Naive B cell (primary cell): ENCODE results near the gene DIS3L2. TPM values are rescaled to one million over a fixed set of nuclear protein-coding genes. Genes with fewer than 3 reads are reported as not detected.

Experiments
- ATAC-seq, 2 donors: fragments of 150-1000 bp; cut with Tn5 transposase; 2 replicates each; pipeline ENCODE4 v1.10.0; 2021; ENCODE audit warnings: low read depth in 2 of 2, mild to moderate bottlenecking in 2 of 2, moderate library complexity in 2 of 2
- DNase-seq: peaks from one replicate; pipeline ENCODE4 v3.0.0; 2022
- H3K27ac Mint-ChIP-seq, 6 donors: one replicate each; pipeline ENCODE4 v1.8.0; 2020 to 2022; ENCODE audit warnings: mild to moderate bottlenecking in 6 of 6, mixed read lengths in 6 of 6, moderate library complexity in 5 of 6, inconsistent platforms in 2 of 6
- H3K27me3 Mint-ChIP-seq, 3 donors: one replicate each; pipeline ENCODE4 v1.8.0; 2021 to 2022; ENCODE audit warnings: mixed read lengths in 3 of 3, mild to moderate bottlenecking in 1 of 3
- H3K36me3 Mint-ChIP-seq, 2 donors: one replicate each; pipeline ENCODE4 v1.8.0; 2020 to 2022; ENCODE audit warnings: mixed read lengths in 2 of 2, inconsistent platforms in 1 of 2, mild to moderate bottlenecking in 1 of 2
- H3K4me1 Mint-ChIP-seq, 3 donors: one replicate each; pipeline ENCODE4 v1.8.0; 2020 to 2022; ENCODE audit warnings: mixed read lengths in 3 of 3, inconsistent platforms in 1 of 3, mild to moderate bottlenecking in 1 of 3, moderate library complexity in 1 of 3
- H3K4me3 Mint-ChIP-seq, 8 donors: one replicate each; pipeline ENCODE4 v1.8.0; 2020 to 2022; ENCODE audit warnings: mild to moderate bottlenecking in 8 of 8, mixed read lengths in 8 of 8, moderate library complexity in 8 of 8, inconsistent platforms in 2 of 8
- H3K9me3 Mint-ChIP-seq, 7 donors: one replicate each; pipeline ENCODE4 v1.8.0; 2020 to 2022; ENCODE audit warnings: mixed read lengths in 7 of 7, mild to moderate bottlenecking in 5 of 7, inconsistent platforms in 2 of 7, moderate library complexity in 1 of 7
- polyA plus RNA-seq, 6 donors: library from polyadenylated mRNA; unstranded; fragments of 300-500 nt; fragmentation: Illumina TruSeq; gene quantifications; one replicate each; pipeline ENCODE4 v1.2.3, GENCODE V29; 2021; ENCODE audit warnings: low read depth in 6 of 6

Gene DIS3L2
- polyA plus RNA-seq, 6 donors from 2014 or later: 6.0 to 29.0 (median 17.6) TPM

DNA sequence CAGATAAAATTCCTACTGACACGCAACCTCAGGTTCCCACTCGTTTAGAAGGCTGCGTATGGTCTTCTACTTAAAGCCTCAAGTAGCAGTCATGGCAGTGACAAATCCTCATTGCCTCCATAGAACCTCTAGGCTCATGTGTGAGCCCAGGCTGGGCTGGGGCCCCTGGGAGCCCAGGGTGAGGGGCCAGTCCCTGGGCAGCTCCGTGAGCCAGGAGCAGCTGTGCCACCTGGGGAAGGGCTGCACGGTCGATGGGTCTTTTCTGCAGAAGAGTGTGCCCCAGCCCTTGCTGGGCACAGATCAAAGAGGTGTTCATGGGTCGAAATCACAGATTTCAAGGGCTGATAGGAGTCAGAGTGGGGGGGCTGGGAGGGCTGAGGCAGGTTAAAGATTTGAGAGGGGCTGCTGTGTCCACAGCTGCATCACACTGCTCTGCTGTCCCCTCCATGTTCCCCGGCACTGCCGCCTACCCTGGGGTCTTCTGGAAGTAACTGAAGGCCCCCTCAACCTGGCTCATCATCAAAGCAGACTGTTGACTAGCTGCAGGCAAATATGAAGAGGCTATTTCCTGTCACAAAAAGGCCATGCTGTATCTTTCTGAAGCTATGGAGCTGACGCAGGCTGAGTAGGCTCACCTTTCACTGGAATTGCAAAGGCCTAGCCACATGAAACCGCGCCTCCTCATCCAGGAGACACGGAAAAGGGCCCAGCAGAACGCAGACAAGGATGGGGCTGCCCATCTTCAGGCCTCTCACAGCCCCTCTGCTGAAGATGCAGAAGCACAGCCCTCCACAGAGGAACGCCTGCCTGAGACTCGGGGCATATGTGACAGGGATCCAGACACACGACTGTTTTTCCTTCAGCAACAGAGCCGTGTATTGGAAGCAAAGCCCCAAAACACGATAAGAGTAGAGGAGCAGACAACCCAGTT, 381.4 kb downstream of the DIS3L2 start:
- ATAC-seq: no peak
- no peak overlapping the region for H3K4me3 Mint-ChIP-seq
- no peaks in the 10 kb centered on the region for H3K4me1 Mint-ChIP-seq
- H3K27me3 Mint-ChIP-seq: peaks cover 0 to 9% (median 0%) of the 10 kb centered on the region in 3 donors
- no peak overlapping the region for H3K27ac Mint-ChIP-seq
- DNase-seq: no peak
- H3K36me3 Mint-ChIP-seq: peaks cover 0 to under 1% of the 10 kb centered on the region in 2 donors
- H3K9me3 Mint-ChIP-seq: peaks cover 0 to 10% (median 4%) of the 10 kb centered on the region in 7 donors

DNA sequence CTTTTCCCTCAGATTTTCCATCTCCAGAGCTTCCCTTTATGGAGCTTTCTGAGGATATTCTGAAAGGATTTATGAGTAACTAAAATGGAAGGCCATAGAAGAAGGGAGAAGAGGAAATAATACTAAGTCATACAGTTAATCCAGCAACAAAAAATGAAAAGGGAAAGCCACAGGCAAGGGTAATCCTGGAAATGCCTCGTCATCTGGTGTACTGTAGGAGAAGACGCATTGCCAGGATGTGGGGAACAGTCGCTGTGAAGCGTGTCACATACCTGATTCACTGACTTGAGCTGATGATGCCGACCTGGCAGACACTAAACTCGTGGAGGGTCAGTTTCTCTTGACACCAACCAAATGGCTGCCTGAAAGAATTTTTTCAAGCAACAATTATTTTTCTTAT, 382.3 kb downstream of the DIS3L2 start:
- DNase-seq: no peak
- peaks cover 0 to 9% (median 4%) of the 10 kb centered on the region in 3 donors for H3K27me3 Mint-ChIP-seq
- no peaks in the 10 kb centered on the region for H3K4me1 Mint-ChIP-seq
- H3K9me3 Mint-ChIP-seq: peaks cover 0 to 10% (median 6%) of the 10 kb centered on the region in 7 donors
- no peak for ATAC-seq
- H3K27ac Mint-ChIP-seq: no peak overlapping the region
- peaks cover 0 to 7% of the 10 kb centered on the region in 2 donors for H3K36me3 Mint-ChIP-seq
- no peak overlapping the region for H3K4me3 Mint-ChIP-seq

DNA sequence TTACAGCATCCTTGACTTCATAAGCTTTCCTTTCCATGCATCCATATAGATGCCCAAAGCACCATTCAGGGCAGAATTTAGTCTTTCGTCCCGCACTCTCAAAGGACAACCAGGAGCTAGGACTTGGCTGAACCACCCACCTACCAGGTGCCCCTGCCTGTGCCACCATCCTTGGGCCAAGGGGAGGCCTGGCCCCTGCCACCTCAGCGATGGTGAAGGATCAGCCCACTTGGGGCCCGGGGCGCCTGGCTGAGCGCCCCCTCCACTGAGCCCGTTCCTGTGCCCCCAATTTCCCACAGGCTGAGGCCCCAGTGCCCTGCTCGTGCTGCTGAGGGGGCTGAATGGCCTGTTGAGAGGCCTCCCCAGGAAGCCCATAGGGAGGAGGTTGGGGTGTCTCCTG, 383.7 kb downstream of the DIS3L2 start:
- peaks cover 0 to 10% (median 6%) of the 10 kb centered on the region in 7 donors for H3K9me3 Mint-ChIP-seq
- peaks cover 0 to 7% of the 10 kb centered on the region in 2 donors for H3K36me3 Mint-ChIP-seq
- DNase-seq: no peak
- no peak overlapping the region for H3K27ac Mint-ChIP-seq
- no peak overlapping the region for H3K4me3 Mint-ChIP-seq
- H3K27me3 Mint-ChIP-seq: peaks cover 0 to 13% (median 4%) of the 10 kb centered on the region in 3 donors
- no peak for ATAC-seq
- no peaks in the 10 kb centered on the region for H3K4me1 Mint-ChIP-seq

DNA sequence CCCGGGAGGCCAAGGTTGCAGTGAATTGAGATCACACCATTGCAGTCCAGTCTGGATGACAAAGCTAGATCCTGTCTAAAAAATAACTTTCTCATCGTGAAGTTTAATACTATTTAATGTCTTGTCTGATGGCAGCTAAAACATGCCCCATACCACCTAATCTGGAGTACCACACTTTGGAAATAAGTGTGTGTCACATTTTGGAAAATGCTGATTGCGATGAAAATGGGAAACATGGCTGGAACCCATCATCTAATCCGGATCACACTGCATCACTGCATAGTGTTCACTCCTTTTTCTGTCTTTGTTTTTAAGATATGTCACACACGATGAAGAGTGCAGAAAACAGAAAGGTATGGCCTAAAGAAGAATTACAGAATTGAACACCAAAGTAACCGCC, 385.9 kb downstream of the DIS3L2 start:
- peaks cover 0 to 7% of the 10 kb centered on the region in 2 donors for H3K36me3 Mint-ChIP-seq
- DNase-seq: no peak
- no peaks in the 10 kb centered on the region for H3K4me1 Mint-ChIP-seq
- no peak overlapping the region for H3K27ac Mint-ChIP-seq
- H3K4me3 Mint-ChIP-seq: no peak overlapping the region
- peaks cover 0 to 24% (median 4%) of the 10 kb centered on the region in 3 donors for H3K27me3 Mint-ChIP-seq
- ATAC-seq: no peak
- H3K9me3 Mint-ChIP-seq: peaks cover 0 to 10% (median 6%) of the 10 kb centered on the region in 7 donors

DNA sequence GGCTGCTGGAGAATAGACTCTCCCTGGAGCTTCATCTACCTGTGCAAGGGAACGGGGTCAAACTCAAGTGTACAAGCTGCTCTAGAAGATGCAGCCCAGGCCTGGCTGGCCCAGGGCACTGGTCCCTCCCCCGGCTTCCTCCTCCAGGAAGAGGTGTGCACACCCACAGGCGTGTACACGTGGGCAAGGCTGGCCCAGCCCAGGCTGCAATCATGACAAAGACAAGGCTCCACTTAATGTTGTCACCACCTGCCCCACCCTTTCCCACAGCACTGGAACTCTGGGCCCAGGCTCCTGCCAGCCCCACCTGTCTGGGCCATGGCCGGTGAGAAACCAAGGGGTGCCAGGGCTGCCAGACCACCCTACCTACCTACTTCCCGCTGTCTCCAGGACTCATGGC, 387.4 kb downstream of the DIS3L2 start:
- Mint-ChIP-seq H3K27ac (no peak overlapping the region), H3K9me3 (peaks cover 0 to 10% (median 6%) of the 10 kb centered on the region in 7 donors), H3K27me3 (peaks cover 9 to 36% (median 10%) of the 10 kb centered on the region in 3 donors), H3K4me3 (no peak overlapping the region), H3K36me3 (peaks cover 0 to 7% of the 10 kb centered on the region in 2 donors), H3K4me1 (peaks cover 0 to 2% (median 0%) of the 10 kb centered on the region in 3 donors)
- ATAC-seq (no peak), DNase-seq (no peak)

DNA sequence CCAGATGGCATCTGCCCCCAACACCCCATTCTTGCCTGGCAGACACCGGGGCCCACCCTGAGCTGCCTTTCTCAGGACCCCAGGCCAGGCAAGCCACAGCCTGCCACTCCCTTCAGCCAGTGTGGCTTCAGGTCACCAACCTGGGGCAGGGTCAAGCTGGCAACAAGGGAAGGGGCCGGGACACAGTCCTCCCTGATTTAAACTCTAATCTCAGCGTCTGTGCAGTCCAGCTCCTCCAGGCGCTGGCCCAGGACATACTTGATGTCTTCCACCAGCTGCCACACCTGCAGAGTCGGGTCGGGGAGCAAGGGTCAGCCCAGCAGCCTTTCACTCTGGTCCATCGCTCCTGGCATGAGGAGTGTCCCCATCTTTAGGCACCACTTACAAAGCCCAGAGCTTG, 388.0 kb downstream of the DIS3L2 start:
- Mint-ChIP-seq H3K9me3 (peaks cover 0 to 10% (median 4%) of the 10 kb centered on the region in 7 donors), H3K4me1 (peaks cover 0 to 2% (median 0%) of the 10 kb centered on the region in 3 donors), H3K27ac (no peak overlapping the region), H3K36me3 (peaks cover 0 to 7% of the 10 kb centered on the region in 2 donors), H3K27me3 (peaks cover 10 to 42% (median 12%) of the 10 kb centered on the region in 3 donors), H3K4me3 (no peak overlapping the region)
- ATAC-seq: no peak
- no peak for DNase-seq

DNA sequence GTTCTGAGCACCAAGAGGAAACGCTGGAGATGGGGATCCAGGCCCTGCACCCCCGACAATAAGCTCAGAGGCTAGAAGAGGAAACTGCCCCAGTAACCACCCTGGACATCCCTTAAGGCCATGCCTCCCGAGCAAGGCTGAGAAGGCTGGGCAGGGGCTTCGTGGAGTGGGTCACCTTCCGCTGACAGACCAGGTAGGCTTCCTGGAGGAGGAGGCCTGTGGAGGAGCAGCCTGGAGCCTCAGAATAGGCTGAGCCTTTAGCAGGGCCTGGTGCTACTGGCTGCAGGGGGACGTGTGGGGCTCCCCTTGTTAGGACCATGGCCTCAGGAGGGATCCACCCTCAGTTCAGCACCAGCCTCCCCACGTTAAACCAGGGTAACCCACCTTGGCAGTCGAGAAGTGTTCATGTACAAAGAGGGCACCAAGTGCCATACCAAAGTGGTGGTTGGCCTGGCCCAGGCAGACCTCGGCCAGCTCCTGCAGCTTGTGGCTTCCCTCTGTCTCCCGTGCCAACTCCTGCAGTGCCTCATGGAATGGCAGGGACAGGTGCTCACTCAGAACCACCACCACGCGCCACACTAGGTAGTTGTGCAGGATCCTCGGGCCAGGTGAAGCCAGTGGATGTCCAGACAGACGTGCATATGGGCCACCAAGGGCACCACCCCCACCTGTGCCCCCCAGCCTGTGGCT, 388.6 kb downstream of the DIS3L2 start:
- H3K36me3 Mint-ChIP-seq: peaks cover 0 to 7% of the 10 kb centered on the region in 2 donors
- H3K9me3 Mint-ChIP-seq: peaks cover 0 to 10% (median 4%) of the 10 kb centered on the region in 7 donors
- peaks cover 10 to 47% (median 12%) of the 10 kb centered on the region in 3 donors for H3K27me3 Mint-ChIP-seq
- ATAC-seq (no peak), DNase-seq (no peak)
- H3K4me1 Mint-ChIP-seq: peaks cover 0 to 2% (median 0%) of the 10 kb centered on the region in 3 donors
- no peak overlapping the region for H3K4me3 Mint-ChIP-seq
- no peak overlapping the region for H3K27ac Mint-ChIP-seq

DNA sequence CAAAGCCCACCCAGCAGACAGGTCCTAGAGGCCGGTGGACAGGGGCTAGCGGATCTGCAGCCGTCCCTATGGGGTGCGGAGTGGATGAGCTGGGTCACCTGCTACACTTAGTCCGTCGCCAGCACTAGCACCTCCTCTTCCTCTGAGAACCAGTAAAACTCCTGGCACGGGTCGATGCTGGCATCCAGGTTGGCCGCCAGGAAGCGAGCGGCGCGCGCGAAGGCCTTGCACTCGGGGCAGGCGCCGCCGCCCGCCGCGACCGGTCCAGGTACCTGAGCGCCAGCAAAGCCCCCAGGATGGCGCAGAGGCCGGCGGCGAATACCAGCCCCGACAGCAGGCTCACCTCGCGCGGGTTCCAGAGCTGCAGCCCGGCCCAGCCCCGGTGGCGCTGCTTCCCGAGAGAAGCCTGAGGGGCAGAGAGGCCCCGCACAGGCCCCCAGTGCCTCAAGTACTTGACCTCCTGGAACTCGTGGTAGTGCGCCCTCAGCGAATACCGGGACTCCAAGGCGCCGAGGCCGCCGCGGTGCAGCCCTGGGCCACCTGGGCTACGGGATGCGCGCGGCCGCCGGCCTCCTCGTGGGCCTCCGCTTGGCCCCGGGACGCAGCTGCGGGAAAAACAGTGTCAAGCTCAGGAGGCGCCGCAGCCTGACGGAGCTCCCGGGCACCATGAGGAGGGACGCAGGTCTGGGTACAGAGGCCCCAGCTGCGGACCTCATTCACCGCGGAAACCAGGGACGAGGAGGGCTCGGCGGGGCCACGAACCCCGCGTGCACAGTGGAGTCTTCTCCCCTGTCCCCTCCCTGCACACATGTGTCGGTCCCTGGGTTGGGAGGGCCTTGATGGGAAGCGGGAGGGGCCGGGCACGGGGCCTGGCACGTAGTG, 389.5 kb downstream of the DIS3L2 start:
- peaks cover 10 to 54% (median 12%) of the 10 kb centered on the region in 3 donors for H3K27me3 Mint-ChIP-seq
- peaks cover 0 to 10% (median 4%) of the 10 kb centered on the region in 7 donors for H3K9me3 Mint-ChIP-seq
- H3K4me3 Mint-ChIP-seq: no peak overlapping the region
- ATAC-seq (no peak), DNase-seq (no peak)
- H3K27ac Mint-ChIP-seq: no peak overlapping the region
- H3K4me1 Mint-ChIP-seq: peaks cover 0 to 2% (median 0%) of the 10 kb centered on the region in 3 donors
- peaks cover 0 to 7% of the 10 kb centered on the region in 2 donors for H3K36me3 Mint-ChIP-seq

DNA sequence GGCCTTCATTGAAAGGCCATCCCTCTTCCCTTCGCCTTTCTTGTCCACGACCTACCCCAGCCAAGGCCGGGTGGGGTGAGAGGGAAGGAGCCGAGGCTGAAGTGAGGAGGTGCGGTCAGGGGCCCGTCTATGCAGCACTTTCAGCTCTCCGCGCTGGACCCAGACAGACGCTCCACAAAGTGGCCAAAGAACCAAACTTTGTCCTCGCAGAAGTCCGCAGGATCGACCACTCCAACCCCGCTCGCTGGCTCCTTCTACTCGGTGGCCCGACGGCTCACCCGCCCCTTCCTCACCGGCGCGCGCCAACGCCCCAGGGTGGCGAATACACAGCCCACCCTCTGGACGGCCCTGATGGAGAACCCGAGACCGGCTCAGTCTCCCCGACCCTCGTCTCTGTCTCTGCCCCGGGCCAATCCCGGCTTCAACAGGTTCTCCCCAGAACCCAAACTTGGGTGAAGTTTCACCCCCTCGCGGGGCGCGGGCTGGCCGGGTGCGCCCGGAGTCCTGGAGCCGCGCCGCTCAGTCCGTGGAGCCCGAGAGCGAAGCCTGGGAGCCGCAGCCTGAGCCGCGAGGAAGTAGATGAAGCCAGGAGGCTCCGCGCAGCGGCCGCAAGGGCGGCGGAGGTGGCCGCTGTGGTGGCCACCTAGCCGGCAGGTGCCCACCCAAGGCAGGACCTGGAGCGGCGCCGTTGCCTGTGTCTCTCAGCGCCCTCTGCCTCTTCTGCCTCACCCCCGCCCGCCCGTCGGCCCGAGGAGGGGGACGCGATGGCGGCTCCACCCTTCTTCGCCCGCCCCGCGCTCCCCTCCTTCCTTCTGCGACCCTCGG, 390.4 kb downstream of the DIS3L2 start:
- ATAC-seq: no peak
- Mint-ChIP-seq H3K9me3 (peaks cover 2 to 6% (median 4%) of the 10 kb centered on the region in 7 donors), H3K27ac (peak overlapping the region in 1 of 6 donors; percentile 59)

DNA sequence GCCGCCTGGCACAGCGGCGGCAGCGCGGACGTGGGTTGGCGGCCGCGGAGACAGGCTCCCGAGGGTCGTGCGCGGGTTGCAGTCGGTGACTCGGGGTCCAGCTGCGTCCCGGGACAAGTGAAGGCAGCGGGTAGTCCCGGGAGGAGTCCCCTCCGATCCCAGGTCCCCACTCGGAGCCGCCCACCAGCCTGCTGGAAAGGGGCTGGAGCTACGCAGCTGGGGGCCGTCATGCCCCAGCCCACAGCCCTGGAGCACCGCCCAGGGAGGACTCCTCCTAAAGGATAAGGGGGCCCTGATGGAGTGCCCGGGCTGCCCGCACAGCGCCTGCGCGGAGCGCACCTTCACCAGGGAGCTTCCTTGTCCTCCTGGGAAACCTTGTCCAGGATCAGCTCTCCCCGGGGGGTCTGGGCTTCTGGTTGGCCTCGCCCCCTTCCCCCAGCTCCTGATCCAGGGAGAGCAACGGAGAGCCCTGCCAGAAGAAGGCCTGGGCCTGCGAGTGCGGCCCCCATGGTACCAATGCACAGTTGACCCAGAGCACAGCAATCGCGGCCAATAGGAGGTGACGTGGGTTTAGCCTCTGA, 391.1 kb downstream of the DIS3L2 start:
- H3K36me3 Mint-ChIP-seq: peaks cover 0 to 7% of the 10 kb centered on the region in 2 donors
- peaks cover 0 to 6% (median 4%) of the 10 kb centered on the region in 7 donors for H3K9me3 Mint-ChIP-seq
- peaks cover 0 to 2% (median 0%) of the 10 kb centered on the region in 3 donors for H3K4me1 Mint-ChIP-seq
- peaks cover 10 to 55% (median 12%) of the 10 kb centered on the region in 3 donors for H3K27me3 Mint-ChIP-seq
- H3K4me3 Mint-ChIP-seq: no peak overlapping the region
- ATAC-seq: no peak
- DNase-seq: no peak
- peak overlapping the region in 1 of 6 donors; percentile 59 for H3K27ac Mint-ChIP-seq

More for the DNA sequence above, 390.4 kb downstream of the DIS3L2 start:
- Mint-ChIP-seq H3K36me3 (peaks cover 0 to 7% of the 10 kb centered on the region in 2 donors), H3K27me3 (peaks cover 10 to 55% (median 12%) of the 10 kb centered on the region in 3 donors), H3K4me1 (peaks cover 0 to 2% (median 0%) of the 10 kb centered on the region in 3 donors), H3K4me3 (peak overlapping the region in 1 of 8 donors; percentile 22)
- DNase-seq: no peak

DNA sequence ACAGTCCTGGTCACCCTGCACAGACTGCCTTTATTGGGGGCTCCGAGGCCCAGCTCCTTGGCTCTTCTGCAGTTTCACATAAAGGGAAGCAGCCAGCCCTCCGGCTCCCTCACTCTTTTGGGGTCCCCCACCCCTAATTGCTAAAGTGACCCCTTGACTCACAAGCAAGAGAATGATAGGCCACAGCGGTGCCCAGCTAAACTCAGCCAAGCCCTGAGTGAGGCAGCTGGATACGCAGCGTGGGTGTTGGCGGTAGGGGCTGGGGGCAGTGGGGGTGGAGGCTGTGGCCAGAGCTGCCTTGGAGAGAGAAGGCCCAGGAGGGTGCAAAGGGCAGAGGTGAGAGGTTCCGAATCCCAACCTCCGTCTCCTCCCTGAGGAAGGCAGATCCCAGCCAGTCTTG, 391.6 kb downstream of the DIS3L2 start:
- Mint-ChIP-seq H3K4me3 (no peak overlapping the region), H3K36me3 (peaks cover 0 to 5% of the 10 kb centered on the region in 2 donors), H3K4me1 (peaks cover 0 to 2% (median 0%) of the 10 kb centered on the region in 3 donors), H3K27ac (no peak overlapping the region), H3K9me3 (peaks cover 0 to 5% (median 3%) of the 10 kb centered on the region in 7 donors), H3K27me3 (peaks cover 10 to 55% (median 12%) of the 10 kb centered on the region in 3 donors)
- ATAC-seq (no peak), DNase-seq (no peak)
